CD4-positive, alpha-beta T cell treated with Interleukin-12 subunit alpha and Interleukin-12 subunit beta, for 1 hour (primary cell): ENCODE results near the gene SLC35A3.

Experiments
- DNase-seq: peaks from one replicate; pipeline ENCODE4 v3.0.0-alpha.2; 2020

The SLC35A3 gene

GRCh38 chr1:100080331-100080730, 110.5 kb downstream of the SLC35A3 start:
- DNase-seq = no peak
